Measurements from ENCODE around the gene PEX26.
"Not testable (repeated sequence)": the region's sequence is repeated elsewhere in the genome, so short reads cannot be mapped to it uniquely, and the experiment has no call there.

PEX26 gene

GRCh38 chr22:18083406-18083805, 5.6 kb downstream of the PEX26 start:
- intact Hi-C loops (cut with DNase I): no loop called here
- no peak for DNase-seq

GRCh38 chr22:18085188-18085587, 7.4 kb downstream of the PEX26 start:
- DNase-seq: no peak
- intact Hi-C loops (cut with DNase I): no loop called here

GRCh38 chr22:18087350-18087855, 9.6 kb downstream of the PEX26 start:
- intact Hi-C loops (cut with DNase I): no loop called here

DNA sequence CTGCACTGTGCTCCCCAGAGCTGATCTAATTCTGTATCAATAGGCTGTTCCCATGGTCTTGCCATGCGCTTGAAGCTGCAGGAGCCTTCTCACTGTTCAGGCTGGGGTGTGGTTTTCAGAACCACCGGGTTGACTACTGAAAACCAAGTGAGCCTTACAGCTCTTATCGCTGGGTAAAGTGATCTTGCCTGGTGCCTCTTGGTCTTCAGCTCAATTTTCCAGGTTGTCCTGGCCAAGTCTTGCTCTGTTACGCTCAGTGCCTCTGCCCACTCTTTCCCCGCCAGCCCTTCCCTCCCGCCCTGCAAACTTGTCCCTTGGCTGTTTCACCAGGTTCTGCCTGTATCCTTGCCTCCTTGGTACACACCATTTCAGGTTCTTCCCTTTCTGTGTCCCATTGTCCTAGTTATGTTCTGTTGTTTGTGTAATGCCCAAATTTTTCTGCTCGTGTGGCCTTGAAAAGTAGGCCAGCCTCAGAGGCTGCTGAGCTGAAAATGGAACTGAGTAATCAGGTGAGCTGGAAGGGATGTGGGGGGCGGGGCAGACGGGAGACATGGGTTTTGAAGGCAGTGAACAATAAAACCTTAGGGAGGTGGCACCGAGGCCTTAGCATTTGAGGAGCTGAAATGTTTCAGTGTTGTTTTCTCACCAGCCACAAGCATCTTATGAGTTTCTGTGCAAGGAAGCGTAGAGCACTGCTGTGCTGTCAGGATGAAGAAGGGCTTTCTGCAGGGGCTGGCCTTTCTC, 11.2 kb downstream of the PEX26 start:
- intact Hi-C loops (cut with DNase I): no loop called here
- DNase-seq: peak in 38 of 42 donors; percentile 17 to 80 (median 61)

More at GRCh38 chr22:18087350-18087855, 9.6 kb downstream of the PEX26 start:
- no peak for DNase-seq

DNA sequence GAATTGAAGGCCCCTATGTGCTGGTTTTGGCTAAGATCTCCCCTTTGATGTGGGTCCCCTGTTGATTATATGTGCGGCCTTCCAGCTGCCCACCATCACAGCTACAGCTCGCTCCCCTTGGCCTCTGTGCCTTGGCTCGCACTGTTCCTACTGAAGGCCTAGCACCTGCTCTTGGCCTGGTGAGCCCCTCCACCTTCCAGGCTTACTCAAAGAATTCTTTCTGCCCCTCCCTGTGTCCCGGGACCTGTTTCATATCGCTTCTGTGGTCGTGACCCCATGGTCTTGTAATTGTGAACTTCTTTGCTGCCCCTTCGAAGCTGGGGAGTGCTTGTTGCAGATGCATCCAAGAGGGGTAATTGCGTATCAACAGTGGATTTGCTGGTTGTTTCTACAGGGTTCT, 12.5 kb downstream of the PEX26 start:
- DNase-seq: no peak
- intact Hi-C loops (cut with DNase I): no loop called here

- DNase-seq: no peak
- intact Hi-C loops (cut with DNase I): no loop called here
These were observed 13.7 kb downstream of the PEX26 start for GRCh38 chr22:18091478-18091877.

GRCh38 chr22:18091916-18092526, 14.2 kb downstream of the PEX26 start:
- intact Hi-C loops (cut with DNase I): no loop called here
- DNase-seq: peak in 41 of 42 donors; percentile 34 to 88 (median 71)

DNA sequence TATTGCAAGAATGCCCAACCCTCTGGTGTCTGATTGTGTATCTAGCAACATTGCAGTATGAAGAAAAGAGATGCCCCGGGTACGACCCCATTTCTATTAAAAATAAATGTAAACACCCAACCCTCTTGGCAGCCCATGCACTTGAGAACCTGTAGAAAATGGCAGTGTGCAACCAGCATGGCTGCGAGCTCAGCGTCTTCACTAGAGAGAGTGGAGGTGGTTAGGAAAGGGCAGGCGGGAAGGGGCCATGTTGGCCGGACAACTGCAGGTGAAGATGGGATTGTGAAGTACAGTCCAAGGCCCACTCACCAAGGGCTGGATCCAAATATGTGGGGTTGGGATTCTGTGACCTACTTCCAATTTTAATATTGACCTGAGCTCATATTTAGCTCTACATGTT, 15.9 kb downstream of the PEX26 start:
- DNase-seq: no peak
- intact Hi-C loops (cut with DNase I): no loop called here

DNA sequence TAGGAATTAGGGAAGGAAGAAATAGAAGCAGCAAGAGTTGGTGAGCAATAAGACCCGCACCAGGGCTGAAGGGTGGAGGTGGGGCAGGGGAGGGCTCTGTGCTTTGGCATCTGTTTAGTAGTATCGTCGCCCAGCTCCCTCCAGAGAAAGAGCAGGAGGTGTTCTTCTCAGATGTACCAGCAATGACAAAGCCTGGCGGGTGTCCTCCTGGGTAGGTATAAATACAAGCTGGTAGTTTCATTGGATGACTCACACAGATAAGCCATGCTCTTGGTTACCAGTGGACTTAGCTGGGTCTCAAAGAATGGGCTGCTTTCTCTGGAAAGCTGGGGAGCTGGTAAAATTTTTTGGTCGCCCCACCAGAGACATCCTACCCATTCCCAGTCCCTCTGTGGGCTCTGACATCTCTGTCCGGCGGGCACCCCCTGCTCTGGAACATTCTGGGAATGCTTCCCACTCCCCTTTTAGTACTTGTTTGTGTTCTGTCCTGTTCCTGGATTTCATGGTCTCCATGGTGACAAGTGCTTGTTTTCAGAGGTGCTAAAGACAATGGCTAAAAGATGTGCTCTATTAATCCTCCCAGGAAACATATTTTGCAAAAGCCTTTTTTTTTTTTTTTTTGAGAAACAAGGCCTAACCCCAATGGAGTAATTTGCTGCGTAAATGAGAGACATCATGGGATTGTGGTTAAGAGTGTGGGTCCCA, 17.5 kb downstream of the PEX26 start:
- intact Hi-C loops (cut with DNase I): no loop called here
- no peak for DNase-seq

DNA sequence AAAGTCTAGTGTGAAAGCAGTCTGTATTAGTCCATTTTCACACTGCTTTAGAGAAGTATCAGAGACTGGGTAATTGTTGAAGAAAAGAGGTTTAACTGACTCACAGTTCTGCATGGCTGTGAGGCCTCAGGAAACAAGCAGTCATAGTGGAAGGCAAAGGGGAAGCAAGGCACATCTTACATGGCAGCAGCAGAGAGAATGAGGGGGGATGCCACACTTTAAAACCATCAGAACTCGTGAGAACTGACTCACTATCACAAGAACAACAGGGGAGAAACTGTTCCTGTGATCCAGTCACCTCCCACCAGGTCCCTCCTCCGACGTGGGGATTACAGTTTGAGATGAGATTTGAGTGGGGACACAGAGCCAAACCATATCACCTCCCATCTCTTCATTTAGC, 19.0 kb downstream of the PEX26 start:
- intact Hi-C loops (cut with DNase I): no loop called here
- DNase-seq: peak in 11 of 42 donors; percentile 18 to 69 (median 52)

GRCh38 chr22:18100781-18101180, 23.0 kb downstream of the PEX26 start:
- no peak for DNase-seq
- intact Hi-C loops (cut with DNase I): no loop called here

GRCh38 chr22:18101536-18101935, 23.7 kb downstream of the PEX26 start:
- intact Hi-C loops (cut with DNase I): no loop called here
- DNase-seq: peak in 2 of 42 donors; percentile 47 to 62

GRCh38 chr22:18103527-18104269, 25.9 kb downstream of the PEX26 start:
- intact Hi-C loops (cut with DNase I): no loop called here

GRCh38 chr22:18104566-18104965, 26.8 kb downstream of the PEX26 start:
- no peak for DNase-seq

More at GRCh38 chr22:18103527-18104269, 25.9 kb downstream of the PEX26 start:
- DNase-seq: no peak

GRCh38 chr22:18105981-18106380, 28.2 kb downstream of the PEX26 start:
- intact Hi-C loops (cut with DNase I); DNase-seq: not testable (repeated sequence)

More at GRCh38 chr22:18104566-18104965, 26.8 kb downstream of the PEX26 start:
- intact Hi-C loops (cut with DNase I): no loop called here

GRCh38 chr22:18106550-18107341, 29.0 kb downstream of the PEX26 start:
- DNase-seq; intact Hi-C loops (cut with DNase I): not testable (repeated sequence)

GRCh38 chr22:18108187-18108586, 30.4 kb downstream of the PEX26 start:
- intact Hi-C loops (cut with DNase I): no loop called here

GRCh38 chr22:18109410-18110193, 31.8 kb downstream of the PEX26 start:
- DNase-seq: no peak

More at GRCh38 chr22:18108187-18108586, 30.4 kb downstream of the PEX26 start:
- no peak for DNase-seq

More at GRCh38 chr22:18109410-18110193, 31.8 kb downstream of the PEX26 start:
- intact Hi-C loops (cut with DNase I): no loop called here

Data from head of caudate nucleus (tissue), 42 donors.